HG02623 (cell line): ENCODE data around the gene IDH3G.
"Not testable (repeated sequence)": the region's sequence is repeated elsewhere in the genome, so short reads cannot be mapped to it uniquely, and the experiment has no call there.

Experiments
- ATAC-seq: cut with Tn5 transposase; IDR thresholded peaks from one replicate; pipeline ENCODE4 v1.9.1; 2021; ENCODE audit warnings: moderate library complexity; ENCODE audit not compliant: unreplicated experiment

IDH3G gene

DNA sequence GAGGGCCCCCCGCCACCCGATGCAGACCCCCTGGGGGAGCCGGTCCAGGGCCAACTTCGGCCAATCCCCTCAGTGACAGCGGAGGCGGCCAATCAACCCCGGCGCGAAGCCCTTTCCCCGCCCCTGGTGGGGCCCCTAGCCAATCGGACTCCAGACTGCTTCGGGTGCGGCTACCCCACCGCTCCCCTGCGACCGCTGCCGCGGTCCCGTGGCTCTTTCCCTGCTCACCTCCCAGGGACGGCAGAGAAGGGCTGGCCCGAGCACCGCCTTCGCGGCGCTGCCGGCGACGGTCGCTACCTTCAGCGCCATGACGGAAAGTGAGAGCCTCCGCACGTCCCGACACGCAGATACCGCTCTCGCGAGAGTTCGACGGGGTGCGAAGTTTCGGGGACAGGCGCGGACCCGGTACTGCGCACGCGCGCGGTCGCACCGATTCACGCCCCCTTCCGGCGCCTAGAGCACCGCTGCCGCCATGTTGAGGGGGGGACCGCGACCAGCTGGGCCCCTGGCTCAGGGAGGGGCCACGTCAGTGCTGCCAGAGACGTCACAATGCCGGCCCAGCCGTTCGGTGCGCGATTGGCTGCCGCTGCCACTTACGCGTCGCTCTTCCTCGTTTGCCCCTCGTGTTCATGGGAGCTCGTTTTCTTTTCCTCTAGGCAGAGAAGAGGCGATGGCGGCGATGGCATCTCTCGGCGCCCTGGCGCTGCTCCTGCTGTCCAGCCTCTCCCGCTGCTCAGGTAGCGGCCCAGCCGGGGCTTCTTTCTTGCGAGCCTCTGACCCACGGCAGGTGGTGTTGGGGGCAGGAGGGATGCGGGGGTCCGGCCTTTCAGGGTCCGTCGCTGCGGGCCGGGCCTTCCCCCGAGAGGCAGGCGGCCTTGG is at the start of gene IDH3G, which contains the start of gene SSR4:
Gene IDH3G, minus strand, starts transcription at position 358 of the 879 bp plus-strand sequence. Its CDS starts 49 bp downstream, at position 309.
Gene SSR4, plus strand, starts transcription at position 651 of the 879 bp plus-strand sequence. Its CDS starts 20 bp downstream, at position 671.
- ATAC-seq = peak; percentile 86

- no peak for ATAC-seq
Observed at GRCh38 chrX:153836921-153837320, 42.7 kb upstream of the IDH3G start.

DNA sequence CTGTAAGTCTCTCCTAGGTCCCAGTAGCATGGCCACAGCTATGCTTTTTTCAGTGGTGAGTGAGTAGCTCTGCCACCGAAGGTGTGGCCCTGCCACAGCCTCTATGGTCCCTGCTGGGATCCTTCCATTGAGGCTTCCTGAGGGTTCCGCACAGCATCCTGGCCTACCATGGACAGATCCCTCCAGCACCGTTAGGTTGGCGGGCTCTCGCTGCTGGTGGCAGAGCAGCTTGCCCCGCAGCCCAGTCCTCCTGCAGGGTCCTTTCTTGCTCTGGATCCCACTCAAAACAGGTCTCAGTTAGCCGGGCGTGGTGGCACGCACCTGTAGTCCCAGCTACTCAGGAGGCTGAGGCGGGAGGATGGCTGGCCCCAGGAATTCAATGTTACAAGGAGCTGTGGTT is 38.6 kb upstream of the IDH3G start:
- ATAC-seq = no peak

- ATAC-seq = no peak
Observed at GRCh38 chrX:153831429-153832150, 37.4 kb upstream of the IDH3G start.

- ATAC-seq = no peak
Observed at GRCh38 chrX:153830640-153831428, 36.7 kb upstream of the IDH3G start.

DNA sequence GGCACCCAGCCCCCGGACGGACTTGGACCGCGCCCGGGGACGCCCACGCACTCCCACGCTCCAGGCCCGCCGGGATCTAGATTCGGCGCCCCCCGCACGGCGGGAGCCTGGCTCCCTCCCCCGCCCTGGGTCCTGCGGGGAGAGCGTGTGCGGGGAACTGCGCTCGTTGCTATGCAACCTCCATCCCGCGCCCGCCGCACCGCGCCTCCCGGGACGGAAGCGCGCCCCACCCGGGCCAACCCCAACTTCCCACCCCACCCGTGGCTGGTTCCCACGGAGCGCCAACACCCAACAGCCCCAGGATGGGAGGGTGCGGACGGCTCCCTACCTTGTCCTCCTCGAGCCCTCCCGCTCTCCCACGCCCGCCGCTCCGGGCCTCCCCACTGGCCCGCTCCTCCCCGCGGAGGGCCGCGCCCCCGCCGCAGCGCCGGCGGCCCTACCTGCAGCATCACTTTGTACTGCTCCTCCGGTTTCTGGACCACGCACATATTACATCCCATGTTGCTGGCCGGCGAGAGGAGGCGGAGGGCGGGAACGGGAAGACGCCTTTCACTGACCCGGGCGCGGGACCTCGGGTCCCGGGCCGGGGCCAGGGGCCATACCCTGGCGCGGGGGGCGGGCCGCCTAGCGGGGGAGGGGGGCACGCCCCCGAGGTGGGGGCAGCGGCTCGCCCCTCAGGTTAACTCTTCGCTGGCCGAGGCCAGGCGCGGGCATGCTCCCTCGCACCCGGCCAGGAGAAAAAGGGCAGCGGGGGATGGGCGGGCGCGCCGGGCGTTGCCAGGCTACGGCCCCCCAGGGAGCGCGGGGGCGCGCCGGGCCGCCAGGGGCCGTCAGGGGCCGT is 35.8 kb upstream of the IDH3G start, which contains the start of gene PDZD4:
Gene PDZD4, minus strand, starts transcription at position 746 of the 841 bp plus-strand sequence. Its CDS starts 246 bp downstream, at position 500.
- no peak for ATAC-seq

- no peak for ATAC-seq
Observed at GRCh38 chrX:153829549-153829798, 35.3 kb upstream of the IDH3G start.

- ATAC-seq = no peak
Observed at GRCh38 chrX:153828723-153829548, 34.8 kb upstream of the IDH3G start.

DNA sequence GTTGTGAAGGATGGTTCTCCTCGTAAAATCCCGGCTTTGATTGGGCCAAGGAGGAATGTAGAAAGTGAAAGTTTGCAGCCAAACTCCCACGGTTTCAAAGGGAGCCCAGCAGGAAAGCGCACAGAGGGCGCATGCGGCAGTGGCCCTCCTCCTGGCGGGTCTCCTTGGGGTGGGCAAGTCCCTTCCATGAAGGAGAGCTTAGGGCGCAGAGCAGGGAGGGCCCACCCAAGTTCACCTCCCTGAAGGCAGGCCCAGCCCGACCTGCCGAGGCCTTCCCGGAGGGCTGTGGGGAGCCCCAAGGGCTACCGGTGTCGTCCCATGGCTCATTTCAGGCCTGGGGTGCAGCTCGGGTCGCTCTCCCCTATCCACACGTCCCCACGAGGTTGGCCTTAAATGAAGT is 34.1 kb upstream of the IDH3G start:
- ATAC-seq = no peak

DNA sequence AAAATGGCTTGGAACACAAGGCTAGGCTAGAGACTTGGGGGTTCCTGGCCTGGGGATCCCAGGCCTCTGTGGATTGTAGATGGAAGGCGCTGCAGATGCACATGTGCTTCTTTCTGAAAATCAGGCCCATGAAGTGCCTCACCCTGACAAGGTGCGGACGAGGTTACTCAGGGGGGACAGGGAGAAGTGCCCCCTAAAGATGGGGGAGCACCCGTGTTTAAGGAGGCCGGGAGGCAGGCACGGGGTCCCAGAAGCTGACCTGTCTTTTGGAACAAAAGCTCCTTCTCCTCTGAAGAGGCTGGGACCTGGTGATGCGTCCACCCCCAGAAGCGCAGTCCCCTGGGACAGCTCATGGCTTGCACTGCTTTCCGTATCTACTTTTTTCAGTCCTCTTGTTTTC is 33.7 kb upstream of the IDH3G start:
- ATAC-seq = no peak

DNA sequence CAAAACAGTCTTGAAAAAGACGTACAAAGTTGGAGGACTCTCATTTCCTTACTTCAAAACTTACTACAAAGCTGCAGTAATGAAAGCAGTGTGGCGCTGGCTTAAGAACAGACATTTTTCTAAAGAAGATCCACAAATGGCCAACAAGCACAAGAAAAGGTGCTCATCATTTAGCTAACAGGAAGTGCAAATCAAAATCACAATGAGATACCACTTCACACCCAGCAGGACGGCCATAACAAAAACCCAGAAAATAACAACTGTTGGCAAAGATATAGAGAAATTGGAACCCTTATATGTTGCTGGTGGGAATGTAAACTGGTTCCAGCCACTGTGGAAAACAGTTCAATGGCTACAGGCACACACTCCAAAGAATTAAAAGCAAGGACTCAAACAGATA is 32.8 kb upstream of the IDH3G start:
- no peak for ATAC-seq

DNA sequence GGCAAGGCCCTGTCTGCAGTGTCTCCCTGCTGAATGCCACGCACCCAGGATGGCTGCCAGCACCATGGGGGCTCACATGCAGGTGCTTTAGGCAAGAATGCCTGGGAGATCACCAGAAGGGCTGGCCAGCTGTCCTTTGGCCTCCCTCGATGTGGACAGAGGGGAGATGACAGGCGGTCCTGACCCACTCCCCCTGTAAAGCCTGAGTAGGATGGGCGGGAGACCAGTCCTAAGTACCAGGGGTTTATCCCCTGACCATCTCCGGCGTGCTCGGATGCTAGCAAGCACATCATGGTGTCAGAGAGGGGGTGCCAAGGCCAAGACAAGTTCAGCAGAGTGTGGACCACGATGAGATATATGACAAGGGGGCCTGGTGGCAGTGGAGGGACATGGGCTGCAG is 30.9 kb upstream of the IDH3G start:
- ATAC-seq = no peak

DNA sequence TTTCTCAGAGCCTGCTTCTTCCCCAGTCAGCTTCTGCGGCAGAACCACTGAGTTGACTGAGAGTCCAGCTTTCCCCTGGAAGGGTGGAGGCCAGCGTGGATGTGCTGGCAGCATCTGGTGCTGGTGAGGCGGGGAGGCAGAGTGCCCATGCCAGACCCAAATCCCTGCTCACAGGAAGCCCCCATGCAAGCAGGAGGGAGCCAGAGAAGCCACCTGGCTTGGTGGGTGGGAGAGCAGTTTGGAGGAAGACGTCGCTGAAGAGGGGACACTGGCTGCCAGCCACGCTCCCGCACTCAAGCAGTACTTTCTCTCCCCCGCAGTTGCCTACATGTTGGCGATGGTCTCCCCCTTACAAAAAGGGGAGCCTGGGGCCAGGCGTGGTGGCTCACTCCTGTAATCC is 30.2 kb upstream of the IDH3G start:
- ATAC-seq = no peak

- ATAC-seq = no peak
Observed at GRCh38 chrX:153821066-153821465, 26.9 kb upstream of the IDH3G start.

- ATAC-seq = no peak
Observed at GRCh38 chrX:153820601-153821000, 26.4 kb upstream of the IDH3G start.

- ATAC-seq = no peak
Observed at GRCh38 chrX:153819384-153820040, 25.3 kb upstream of the IDH3G start.

DNA sequence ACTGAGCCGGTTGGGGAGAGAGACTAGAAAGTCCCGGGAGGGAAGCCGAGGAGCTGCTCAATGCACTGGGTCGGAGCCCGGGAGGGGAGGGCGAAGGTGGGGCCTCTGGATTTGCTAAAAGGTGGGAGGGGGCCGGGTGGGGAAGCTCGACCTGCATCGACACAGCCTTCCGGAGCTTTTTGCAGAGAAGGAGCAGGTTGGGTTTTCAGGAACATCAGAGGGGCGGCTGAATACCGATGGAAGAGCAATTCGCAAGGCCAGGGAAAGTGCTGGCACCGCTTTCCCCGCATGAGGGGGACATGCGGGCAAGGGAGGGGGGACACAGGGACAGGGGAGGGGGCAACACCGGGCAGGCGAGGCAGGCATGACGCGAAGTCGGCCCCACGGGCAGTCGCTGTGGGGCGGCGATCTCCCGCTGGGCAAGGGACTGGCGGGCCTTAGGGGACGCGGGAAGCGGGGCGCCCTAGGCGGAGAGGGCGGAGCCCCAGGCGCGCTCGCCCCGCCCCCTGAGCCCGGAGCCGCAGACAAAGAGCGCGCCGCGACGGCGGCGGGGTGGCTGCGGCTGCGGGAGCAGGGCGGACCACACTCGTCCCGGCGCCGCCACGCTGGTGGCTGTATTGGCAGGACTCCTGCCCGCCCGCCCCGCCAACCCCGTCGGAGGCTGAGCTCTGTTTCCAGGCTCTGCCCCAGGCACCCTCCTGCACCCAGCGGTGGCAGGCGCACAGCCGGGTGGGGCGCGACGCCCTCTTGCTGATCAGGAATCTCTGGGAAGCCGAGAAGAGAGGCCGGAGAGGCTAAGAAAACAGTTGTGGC is 24.6 kb upstream of the IDH3G start:
- no peak for ATAC-seq

DNA sequence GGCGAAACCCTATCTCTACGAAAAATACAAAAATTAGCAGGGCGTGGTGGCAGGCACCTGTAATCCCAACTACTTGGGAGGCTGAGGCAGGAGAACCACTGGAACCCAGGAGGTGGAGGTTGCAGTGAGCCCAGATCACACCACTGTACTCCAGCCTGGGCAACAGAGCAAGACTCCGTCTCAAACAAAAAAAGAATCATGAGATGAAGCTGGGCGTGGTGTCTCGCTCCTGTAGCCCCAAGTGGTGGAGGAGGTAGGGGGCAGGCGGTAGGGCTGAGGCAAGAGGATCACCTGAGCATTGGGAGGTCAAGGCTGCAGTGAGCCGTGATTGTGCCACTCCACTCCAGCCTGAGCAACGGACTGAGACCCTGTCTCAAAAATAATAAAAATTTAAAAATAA is 23.9 kb upstream of the IDH3G start:
- not testable (repeated sequence) for ATAC-seq
